NCI-H128 (cell line): ENCODE measurements around the gene CRY1.
"Not testable (repeated sequence)": the region's sequence is repeated elsewhere in the genome, so short reads cannot be mapped to it uniquely, and the experiment has no call there.

ENCODE experiments used
- DNase-seq: peaks from one replicate; lab custom pipeline; 2025; ENCODE audit not compliant: unreplicated experiment; lab: John Stamatoyannopoulos, UW

Gene CRY1

DNA sequence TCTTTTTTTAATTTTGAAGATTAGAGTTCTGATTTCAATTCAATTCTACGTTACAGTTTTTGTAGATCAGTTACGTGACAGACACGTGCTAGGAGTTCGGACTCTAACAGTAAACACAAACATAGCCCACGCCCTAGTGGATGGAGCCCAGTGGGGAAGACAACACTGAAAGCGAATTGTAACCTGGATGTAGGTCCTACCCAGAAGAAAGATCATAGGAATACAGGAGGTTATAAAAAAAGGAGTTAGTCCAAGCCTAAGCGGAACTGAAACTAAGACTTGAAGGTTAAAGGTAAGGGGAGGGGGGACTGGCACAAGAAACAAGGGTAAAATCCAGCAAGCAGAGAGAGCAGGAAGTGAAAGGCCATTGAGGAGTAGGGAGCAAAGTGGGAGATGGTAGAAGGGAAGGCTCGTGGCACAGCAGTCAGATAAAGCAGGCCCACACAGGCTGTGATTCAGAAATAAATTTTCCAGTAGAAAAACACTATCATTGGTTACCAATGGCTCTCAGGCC, 15.7 kb upstream of the CRY1 start:
- DNase-seq = no peak

DNA sequence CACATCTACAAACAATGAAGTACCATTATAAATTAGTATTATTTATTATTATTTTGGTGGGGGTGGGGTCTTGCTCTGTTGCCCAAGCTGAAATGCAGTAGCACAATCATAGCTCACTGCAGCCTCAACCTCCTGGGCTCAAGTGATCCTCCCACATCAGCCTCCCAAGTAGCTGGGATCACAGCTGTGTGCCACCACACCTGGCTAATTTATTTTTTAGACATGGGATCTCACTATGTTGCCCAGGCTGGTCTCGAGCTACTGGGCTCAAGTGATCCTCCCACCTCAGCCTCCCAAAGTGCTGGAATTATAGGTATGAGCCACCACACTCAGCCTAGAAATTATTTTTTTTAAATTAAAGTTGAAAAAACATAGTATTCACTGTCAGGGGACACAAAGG, 15.0 kb upstream of the CRY1 start:
- DNase-seq = not testable (repeated sequence)

DNA sequence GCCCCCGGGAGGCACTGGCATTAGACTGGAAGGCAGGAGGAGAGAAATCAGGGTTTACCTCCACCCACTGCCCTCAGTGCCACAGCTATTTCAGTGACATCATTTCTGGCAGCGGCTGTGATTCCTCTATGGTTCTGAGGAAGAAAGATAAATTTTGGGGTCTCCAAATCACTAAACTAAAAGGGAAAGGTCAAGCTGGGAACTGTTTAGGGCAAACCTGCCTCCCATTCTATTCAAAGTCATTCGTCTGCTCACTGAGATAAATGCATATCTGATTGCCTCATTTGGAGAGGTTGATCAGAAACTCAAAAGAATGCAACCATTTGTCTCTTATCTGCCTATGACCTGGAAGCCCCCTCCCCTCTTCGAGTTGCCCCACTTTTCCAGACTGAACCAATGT, 14.0 kb upstream of the CRY1 start:
- no peak for DNase-seq

DNA sequence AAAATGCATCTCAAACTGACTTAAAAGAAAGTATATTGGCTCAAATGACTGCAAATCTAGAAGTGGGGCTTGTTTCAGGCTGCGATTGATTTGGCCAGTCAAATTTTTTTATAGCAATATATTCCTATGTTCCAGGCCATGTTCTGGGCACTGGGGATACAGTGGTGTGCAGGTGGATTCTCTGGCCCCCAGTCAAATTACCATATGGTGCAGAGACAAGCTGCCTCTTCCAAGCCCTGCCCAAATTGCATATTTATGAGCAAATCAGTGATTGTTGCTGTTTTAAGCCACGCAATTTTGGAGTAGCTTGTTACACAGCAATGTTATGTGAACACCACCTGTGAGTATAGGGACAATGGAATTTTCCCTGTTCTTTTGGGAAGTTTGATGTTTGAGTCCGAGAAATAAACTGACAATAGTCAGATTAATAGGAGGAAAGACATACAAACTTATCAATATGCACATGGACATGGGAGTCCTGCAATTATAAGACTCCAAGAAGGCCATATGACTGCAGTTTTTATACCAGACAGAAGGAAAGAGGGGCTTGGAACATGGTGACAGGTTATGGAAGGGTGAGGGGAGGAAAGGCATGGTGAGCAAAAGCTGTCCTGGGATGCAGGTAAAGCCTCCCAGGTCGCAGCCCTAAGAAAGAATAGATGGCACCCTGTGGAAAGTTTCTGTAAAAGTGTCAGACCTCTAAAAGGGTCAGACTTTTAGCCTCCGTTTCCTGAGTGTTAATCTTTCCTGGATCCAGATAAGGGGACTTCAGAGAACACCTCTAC, 13.1 kb upstream of the CRY1 start:
- DNase-seq = no peak

DNA sequence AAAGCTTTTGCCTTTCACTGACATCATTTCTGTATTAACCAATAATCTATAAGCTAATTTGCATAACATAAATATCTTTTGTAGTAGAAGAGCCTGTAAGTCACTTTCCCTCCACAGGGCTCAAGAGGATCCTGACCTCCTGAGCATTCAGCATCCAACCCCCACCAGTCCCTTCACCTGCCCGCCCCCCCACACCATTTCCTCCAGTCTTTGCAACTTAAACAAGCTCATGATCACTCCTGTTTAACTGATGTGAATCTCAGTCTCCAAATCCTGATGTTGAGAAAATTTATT, 12.0 kb upstream of the CRY1 start:
- DNase-seq = no peak

DNA sequence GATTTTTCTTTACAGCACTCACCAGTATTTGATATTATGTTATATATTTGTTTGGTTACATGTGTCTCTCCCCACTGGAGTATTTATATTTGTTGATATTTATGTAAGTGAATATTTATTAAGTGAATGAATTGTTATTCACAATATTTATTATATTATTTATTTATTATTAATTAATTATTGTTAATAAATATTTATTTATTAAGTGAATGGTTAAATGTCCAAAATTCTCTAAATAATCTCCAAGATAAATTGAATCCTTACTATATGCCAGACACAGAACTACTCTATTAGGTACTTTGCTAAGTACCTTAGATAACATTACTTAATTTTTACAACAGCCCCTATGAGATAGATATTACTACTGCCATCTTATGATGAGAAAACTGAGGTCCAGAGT, 10.2 kb upstream of the CRY1 start:
- no peak for DNase-seq

DNA sequence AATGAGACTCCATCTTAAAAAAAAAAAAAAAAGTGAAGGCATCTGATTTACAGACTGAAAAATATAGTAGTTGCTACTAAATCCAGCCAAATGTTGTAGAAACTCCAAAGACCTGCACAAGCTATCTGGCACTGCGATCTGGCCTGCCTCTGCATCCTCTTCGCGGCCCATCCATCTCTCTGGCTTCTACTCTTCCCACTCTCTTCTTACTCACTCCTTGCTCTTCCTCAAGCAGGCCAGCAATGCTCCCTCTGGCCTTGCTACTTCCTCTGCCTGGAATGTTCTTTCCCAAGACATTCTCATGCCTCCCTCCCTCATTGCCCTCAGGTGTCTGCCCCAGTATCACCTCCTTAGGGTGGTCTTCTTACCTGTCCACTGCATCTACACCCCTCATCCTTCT, 9.7 kb upstream of the CRY1 start:
- DNase-seq = no peak

- no peak for DNase-seq
These were observed 8.9 kb upstream of the CRY1 start for GRCh38 chr12:107102294-107102693.

DNA sequence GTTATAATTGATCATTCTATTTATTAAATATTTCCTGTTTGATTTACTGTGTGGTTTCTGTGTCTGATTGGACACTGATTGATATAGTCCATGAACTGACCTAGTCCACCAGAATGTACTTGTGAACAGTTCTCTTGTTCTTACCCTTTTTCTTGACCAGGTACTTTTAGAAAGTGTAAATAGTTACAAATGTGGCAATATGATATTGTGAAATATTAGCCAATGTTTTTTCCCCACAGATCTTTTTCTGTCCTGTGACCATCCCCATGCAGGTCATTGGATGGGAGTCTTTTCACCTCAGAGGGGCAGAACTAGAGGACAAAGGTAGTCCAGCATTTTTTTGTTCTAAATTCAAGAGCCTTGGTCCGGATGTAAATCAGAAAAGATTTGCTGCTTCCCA, 8.3 kb upstream of the CRY1 start:
- DNase-seq = no peak

DNA sequence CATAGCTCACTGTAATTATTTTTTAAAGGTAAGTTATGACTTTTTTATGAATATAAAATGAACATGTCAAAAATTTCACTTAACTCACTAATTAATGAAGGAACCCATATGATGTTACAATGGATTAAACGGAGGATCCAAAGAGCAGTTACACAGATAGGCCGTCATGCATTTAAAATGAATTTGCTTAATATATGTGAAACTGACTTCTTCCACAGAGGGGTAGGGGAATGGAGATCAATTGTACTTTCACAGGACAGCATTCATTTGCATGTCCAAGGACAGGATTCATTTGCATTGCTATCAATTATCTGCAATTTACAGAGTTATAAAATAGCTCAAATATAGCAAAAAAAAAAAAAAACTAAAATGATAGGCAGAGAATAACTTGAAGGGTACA, 6.6 kb upstream of the CRY1 start:
- no peak for DNase-seq

GRCh38 chr12:107096571-107096970, 3.2 kb upstream of the CRY1 start:
- no peak for DNase-seq

DNA sequence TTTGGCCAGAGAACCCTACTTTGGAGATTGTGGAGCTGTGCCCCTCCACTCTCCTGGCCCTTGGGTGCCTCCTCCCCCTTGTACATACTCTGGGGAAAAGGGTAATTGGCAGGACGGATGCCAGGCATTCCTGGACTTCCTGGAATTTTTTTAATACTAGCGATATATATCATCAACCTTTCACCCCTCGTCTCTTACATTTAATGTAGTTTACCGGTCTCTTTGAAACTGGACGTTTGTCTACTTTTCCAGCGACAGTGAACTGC, 767 bp upstream of the CRY1 start:
- no peak for DNase-seq

DNA sequence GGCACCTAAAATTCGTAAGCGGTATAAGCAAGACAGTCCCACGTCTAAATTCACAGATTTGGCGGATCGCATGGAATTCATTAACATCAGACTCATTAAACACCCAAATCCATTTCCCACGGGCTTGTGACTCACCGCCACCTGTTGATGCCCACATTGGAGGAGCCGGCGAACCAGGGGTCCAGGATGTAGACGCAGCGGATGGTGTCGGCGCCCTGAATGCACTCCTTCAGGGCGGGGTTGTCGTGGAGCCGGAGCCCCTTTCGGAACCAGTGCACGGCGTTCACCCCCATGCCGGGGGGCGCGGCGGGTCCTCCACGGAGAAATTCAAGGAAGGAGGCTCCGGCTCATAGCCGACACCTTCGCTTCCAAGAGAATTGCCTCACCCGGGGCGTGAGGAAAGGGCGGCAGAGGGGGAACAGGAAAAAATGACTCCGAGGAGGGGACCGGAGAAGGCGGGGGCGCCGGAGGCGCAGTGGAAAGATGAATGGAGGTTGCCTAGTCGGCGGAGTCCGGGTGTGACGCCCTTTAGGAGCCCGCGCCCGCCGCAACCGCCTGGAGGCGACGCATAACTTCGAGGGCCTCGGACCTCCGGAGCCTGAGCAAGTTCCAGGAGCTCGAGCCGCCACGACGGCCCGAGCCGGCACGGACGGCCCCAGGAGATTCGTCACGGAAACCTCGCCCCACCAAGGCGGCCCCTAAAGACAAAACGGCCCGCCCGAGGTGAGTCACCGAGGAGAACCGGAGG, 506 bp downstream of the CRY1 start:
- DNase-seq = no peak

GRCh38 chr12:107091989-107092641, 1.2 kb downstream of the CRY1 start:
- peak; percentile 36 for DNase-seq

GRCh38 chr12:107091381-107091780, 2.0 kb downstream of the CRY1 start:
- DNase-seq = no peak

DNA sequence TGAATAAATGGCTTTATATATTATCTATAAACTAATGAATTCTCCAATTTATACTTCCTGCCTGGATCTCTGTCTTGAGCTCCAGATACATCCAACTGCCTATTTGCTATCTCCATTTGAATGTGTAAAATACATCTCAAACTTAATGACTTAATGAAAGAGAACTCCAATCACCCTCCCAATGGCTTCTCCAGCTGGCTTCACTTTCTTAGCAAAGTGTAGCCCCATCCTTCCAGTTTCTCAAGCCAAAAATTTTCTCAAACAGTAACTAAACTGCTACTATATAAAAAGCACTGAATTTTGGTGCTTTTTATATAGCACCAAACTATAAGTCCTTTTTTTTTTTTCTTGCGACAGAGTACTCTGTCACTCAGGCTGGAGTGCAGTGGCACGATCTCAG, 2.6 kb downstream of the CRY1 start:
- no peak for DNase-seq

- DNase-seq = no peak
These were observed 4.4 kb downstream of the CRY1 start for GRCh38 chr12:107088912-107089311.

GRCh38 chr12:107086314-107086713, 7.0 kb downstream of the CRY1 start:
- no peak for DNase-seq

DNA sequence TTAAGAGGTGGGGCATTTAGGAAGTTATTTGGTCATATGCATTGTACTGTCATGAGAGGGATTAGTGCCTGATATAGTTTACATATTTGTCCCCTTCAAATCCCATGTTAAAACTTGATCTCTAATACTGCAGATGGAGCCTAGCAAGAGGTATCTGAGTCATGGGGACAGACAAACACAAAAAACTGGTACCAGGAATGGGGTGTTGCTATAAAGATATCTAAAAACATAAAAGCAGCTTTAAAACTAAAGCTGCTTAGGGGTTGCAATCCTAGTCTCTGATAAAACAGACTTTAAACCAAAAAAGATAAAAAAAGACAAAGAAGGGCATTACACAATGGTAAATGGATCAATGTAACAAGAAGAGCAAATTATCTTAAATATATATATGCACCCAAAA, 11.6 kb downstream of the CRY1 start:
- no peak for DNase-seq

DNA sequence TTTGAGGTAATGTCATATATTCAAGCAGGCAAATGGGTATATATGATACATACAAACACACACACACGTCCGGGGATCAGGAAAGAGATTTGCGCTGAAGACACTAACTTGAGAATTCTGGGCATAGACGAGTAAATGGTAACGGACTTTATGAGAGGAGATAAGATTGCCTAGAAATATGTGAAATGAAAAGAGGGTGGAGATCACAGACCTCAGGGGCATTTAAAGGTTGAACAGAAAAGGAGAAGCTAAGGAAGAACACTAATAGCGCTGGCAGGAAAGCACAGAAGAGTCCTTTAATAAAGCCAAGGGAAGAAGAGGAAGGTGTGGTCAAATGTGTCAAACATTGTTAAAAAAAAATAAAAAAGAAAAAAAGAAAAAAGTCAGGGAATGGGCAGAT, 13.1 kb downstream of the CRY1 start:
- DNase-seq = no peak

GRCh38 chr12:107079172-107080011, 14.0 kb downstream of the CRY1 start:
- no peak for DNase-seq

GRCh38 chr12:107073266-107073665, 20.1 kb downstream of the CRY1 start:
- DNase-seq = not testable (repeated sequence)
